Central memory CD8-positive, alpha-beta T cell (primary cell): ENCODE data around the gene DAPK3.

Source experiments
- ATAC-seq: fragments of 150-1000 bp; cut with Tn5 transposase; replicated peaks from 2 replicates; pipeline ENCODE4 v1.10.0; 2022; ENCODE audit warnings: mild to moderate bottlenecking, moderate FRiP score, moderate number of reproducible peaks; ENCODE audit not compliant: poor library complexity, severe bottlenecking; ENCODE audit errors: extremely low read depth
- DNase-seq, 2 donors: peaks; one replicate each; pipeline ENCODE4 v3.0.0; 2021; ENCODE audit warnings: low spot score in 2 of 2
- H3K27ac Mint-ChIP-seq: one replicate; pipeline ENCODE4 v1.8.0; 2022; ENCODE audit warnings: low read depth, mild to moderate bottlenecking, moderate library complexity, mixed read lengths
- H3K27me3 Mint-ChIP-seq: one replicate; pipeline ENCODE4 v1.8.0; 2022; ENCODE audit warnings: mixed read lengths
- H3K36me3 Mint-ChIP-seq: one replicate; pipeline ENCODE4 v1.8.0; 2022; ENCODE audit warnings: mild to moderate bottlenecking, moderate library complexity, mixed read lengths; ENCODE audit not compliant: insufficient read depth
- H3K4me1 Mint-ChIP-seq: one replicate; pipeline ENCODE4 v1.8.0; 2022; ENCODE audit warnings: mixed read lengths
- H3K4me3 Mint-ChIP-seq: one replicate; pipeline ENCODE4 v1.8.0; 2022; ENCODE audit warnings: mild to moderate bottlenecking, moderate library complexity, mixed read lengths
- H3K9me3 Mint-ChIP-seq: one replicate; pipeline ENCODE4 v1.8.0; 2022; ENCODE audit warnings: mixed read lengths

DAPK3 gene

GRCh38 chr19:3932931-3933810 lies 37.7 kb downstream of the DAPK3 start, which contains the start of gene NMRK2:
Gene NMRK2 (plus strand): TSS chr19:3933069. CDS start chr19:3933672, 603 bp downstream.
- Mint-ChIP-seq H3K4me1 (no peaks in the 10 kb centered on the region), H3K27ac (no peak within 1 kb of the TSS), H3K27me3 (no peaks in the 10 kb centered on the region), H3K36me3 (no peaks in the 10 kb centered on the region), H3K4me3 (no peak within 1 kb of the TSS), H3K9me3 (no peaks in the 10 kb centered on the region)
- no peak for DNase-seq
- no peak for ATAC-seq

- DNase-seq (no peak), ATAC-seq (no peak)
- H3K36me3 Mint-ChIP-seq, result no peaks in the 10 kb centered on the region
- no peak overlapping the region for H3K27ac Mint-ChIP-seq
- no peak overlapping the region for H3K4me3 Mint-ChIP-seq
- H3K9me3 Mint-ChIP-seq, result no peaks in the 10 kb centered on the region
- H3K27me3 Mint-ChIP-seq, result no peaks in the 10 kb centered on the region
- no peaks in the 10 kb centered on the region for H3K4me1 Mint-ChIP-seq
Observed at GRCh38 chr19:3931041-3931440, 39.9 kb downstream of the DAPK3 start.

GRCh38 chr19:3923912-3924311 lies 47.0 kb downstream of the DAPK3 start:
- DNase-seq (no peak), ATAC-seq (no peak)
- no peak overlapping the region for H3K4me3 Mint-ChIP-seq
- H3K9me3 Mint-ChIP-seq, result peaks cover 7% of the 10 kb centered on the region
- H3K4me1 Mint-ChIP-seq, result no peaks in the 10 kb centered on the region
- peaks cover 11% of the 10 kb centered on the region for H3K27me3 Mint-ChIP-seq
- H3K27ac Mint-ChIP-seq, result no peak overlapping the region
- no peaks in the 10 kb centered on the region for H3K36me3 Mint-ChIP-seq

GRCh38 chr19:3923096-3923758 lies 47.7 kb downstream of the DAPK3 start:
- ATAC-seq (no peak), DNase-seq (no peak)
- H3K4me3 Mint-ChIP-seq, result no peak overlapping the region
- H3K9me3 Mint-ChIP-seq, result peaks cover 7% of the 10 kb centered on the region
- H3K36me3 Mint-ChIP-seq, result no peaks in the 10 kb centered on the region
- H3K27ac Mint-ChIP-seq, result no peak overlapping the region
- peaks cover 18% of the 10 kb centered on the region for H3K27me3 Mint-ChIP-seq
- H3K4me1 Mint-ChIP-seq, result no peaks in the 10 kb centered on the region

GRCh38 chr19:3919793-3920192 lies 51.1 kb downstream of the DAPK3 start:
- DNase-seq (no peak), ATAC-seq (no peak)
- no peaks in the 10 kb centered on the region for H3K4me1 Mint-ChIP-seq
- no peak overlapping the region for H3K27ac Mint-ChIP-seq
- H3K4me3 Mint-ChIP-seq, result no peak overlapping the region
- H3K9me3 Mint-ChIP-seq, result peaks cover 7% of the 10 kb centered on the region
- peaks cover 2% of the 10 kb centered on the region for H3K36me3 Mint-ChIP-seq
- peaks cover 29% of the 10 kb centered on the region for H3K27me3 Mint-ChIP-seq

- Mint-ChIP-seq H3K27me3 (peaks cover 26% of the 10 kb centered on the region), H3K27ac (no peak overlapping the region), H3K4me1 (no peaks in the 10 kb centered on the region), H3K36me3 (peaks cover 2% of the 10 kb centered on the region), H3K4me3 (no peak overlapping the region), H3K9me3 (no peaks in the 10 kb centered on the region)
- ATAC-seq (no peak), DNase-seq (no peak)
Observed at GRCh38 chr19:3916033-3916432, 54.9 kb downstream of the DAPK3 start.

- no peaks in the 10 kb centered on the region for H3K9me3 Mint-ChIP-seq
- no peak for ATAC-seq
- peaks cover 26% of the 10 kb centered on the region for H3K27me3 Mint-ChIP-seq
- no peak overlapping the region for H3K27ac Mint-ChIP-seq
- DNase-seq, result no peak
- H3K4me3 Mint-ChIP-seq, result no peak overlapping the region
- peaks cover 2% of the 10 kb centered on the region for H3K36me3 Mint-ChIP-seq
- no peaks in the 10 kb centered on the region for H3K4me1 Mint-ChIP-seq
Observed at GRCh38 chr19:3914199-3914598, 56.7 kb downstream of the DAPK3 start.

- H3K4me3 Mint-ChIP-seq, result no peak overlapping the region
- H3K9me3 Mint-ChIP-seq, result no peaks in the 10 kb centered on the region
Observed at GRCh38 chr19:3910105-3910504, 60.8 kb downstream of the DAPK3 start.

More at GRCh38 chr19:3910105-3910504, 60.8 kb downstream of the DAPK3 start:
- H3K4me1 Mint-ChIP-seq, result no peaks in the 10 kb centered on the region
- no peak for DNase-seq
- no peaks in the 10 kb centered on the region for H3K27me3 Mint-ChIP-seq
- ATAC-seq, result no peak
- H3K36me3 Mint-ChIP-seq, result no peaks in the 10 kb centered on the region
- H3K27ac Mint-ChIP-seq, result no peak overlapping the region
